Anterior cingulate cortex (tissue), 58 donors: ENCODE results near the gene THRSP.
"Not testable (repeated sequence)": the region's sequence is repeated elsewhere in the genome, so short reads cannot be mapped to it uniquely, and the experiment has no call there.

Experiments
- DNase-seq, 58 donors: peaks; one replicate each; lab custom pipeline; 2025; lab: John Stamatoyannopoulos, UW

The THRSP gene

DNA sequence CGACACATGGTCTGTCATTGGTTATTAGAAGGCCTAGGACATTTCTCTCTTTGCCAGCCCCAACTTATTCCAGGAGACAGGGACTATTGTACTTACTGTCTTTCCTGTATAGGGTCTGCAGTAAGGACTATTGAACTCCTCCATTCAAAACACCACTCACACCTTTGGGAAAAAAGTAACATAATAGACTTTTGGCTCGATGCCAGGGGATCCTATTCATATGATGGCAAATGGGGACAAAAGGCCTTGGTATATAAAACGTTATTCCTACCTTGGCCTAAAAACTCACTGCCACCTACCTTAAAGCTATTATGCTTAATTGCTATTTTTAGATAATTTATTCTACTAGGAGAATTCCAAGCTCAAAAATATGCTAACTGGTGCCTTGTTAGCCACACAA is 22.3 kb downstream of the THRSP start:
- no peak for DNase-seq

GRCh38 chr11:78086521-78087074 is 22.9 kb downstream of the THRSP start:
- DNase-seq, result not testable (repeated sequence)

DNA sequence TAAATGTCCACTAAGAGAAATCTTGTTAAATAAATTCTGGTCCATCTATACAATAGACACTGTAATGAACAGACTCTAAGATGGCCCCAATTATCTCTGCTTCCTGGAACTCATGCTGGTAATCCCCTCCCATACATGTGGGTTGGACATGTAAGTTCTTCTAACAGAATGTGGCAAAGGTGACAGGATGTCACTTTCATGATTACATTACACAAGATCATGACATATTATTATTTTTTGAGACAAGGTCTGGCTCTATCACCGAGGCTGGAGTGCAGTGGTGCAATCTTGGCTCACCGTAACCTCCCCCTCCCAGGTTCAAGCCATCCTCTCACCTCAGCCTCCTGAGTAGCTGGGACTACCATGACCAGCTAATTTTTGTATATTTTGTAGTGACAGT is 30.6 kb downstream of the THRSP start:
- no peak for DNase-seq

- no peak for DNase-seq
Measured at GRCh38 chr11:78097666-78098385, 34.2 kb downstream of the THRSP start.

- no peak for DNase-seq
Measured at GRCh38 chr11:78099666-78100065, 36.0 kb downstream of the THRSP start.

- DNase-seq, result peak in 1 of 58 donors; percentile 41
Measured at GRCh38 chr11:78100261-78100660, 36.6 kb downstream of the THRSP start.

GRCh38 chr11:78100676-78101472 is 37.2 kb downstream of the THRSP start:
- peak in 25 of 58 donors; percentile 2 to 59 (median 13) for DNase-seq

DNA sequence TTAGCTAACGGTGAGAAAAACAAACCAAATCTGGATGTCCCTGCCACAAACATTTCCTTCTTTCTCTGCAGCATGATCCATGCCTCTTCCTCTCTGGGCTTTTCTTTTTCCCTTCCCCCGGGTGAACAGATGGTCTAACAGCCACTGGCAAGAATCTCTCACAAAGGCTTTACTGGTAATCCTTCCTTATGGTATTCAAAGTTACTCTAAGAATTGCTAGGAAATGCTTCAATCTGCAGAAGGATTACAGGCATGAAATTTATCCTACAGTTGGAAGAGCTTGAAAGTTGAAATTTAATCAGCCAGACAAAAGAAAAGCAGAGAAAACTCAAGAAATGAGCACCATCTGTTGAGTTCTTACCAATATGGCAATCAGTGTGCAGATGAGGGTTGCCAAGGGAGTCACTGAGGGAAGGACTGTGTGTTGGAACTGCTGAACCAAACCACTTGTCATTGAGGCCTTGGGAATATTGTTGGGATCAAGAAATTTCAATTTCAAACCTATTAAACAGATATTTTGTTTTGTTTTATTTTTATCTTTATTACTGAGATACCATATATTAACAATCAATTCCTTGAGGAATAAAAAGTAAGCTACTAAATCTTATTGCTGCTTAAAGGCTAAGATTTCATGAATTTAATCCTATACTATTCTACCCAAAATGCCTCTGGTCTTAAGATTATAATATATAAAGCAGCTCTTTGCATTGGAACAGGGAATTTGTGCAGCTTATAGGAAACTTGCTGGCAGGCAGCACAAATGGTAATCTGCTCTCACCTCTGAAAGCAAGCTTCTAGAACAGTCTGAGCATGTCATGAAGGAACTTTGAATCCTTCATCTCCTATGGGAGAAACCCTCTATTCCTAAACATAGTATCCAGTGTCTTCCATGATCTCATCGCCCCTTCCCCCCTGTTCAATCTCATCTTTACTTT is 45.7 kb downstream of the THRSP start:
- DNase-seq, result peak in 15 of 58 donors; percentile 2 to 59 (median 18)

DNA sequence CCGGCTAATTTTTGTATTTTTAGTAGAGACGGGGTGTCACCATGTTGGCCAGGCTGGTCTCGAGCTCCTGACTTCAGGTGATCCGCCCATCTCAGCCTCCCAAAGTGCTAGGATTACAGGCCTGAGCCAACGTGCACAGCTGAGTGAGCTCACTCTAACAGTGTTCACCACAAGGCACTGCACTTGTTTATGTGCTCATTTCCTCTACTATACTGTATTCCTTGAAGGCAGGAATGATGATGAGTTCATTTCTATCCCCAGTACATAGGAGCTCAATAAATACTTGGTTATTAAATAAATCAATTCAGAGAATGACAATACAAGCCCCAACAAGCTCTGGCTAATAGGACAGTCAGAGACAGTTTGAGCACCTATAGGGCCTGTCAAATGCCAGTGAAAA is 46.7 kb downstream of the THRSP start:
- DNase-seq, result no peak

DNA sequence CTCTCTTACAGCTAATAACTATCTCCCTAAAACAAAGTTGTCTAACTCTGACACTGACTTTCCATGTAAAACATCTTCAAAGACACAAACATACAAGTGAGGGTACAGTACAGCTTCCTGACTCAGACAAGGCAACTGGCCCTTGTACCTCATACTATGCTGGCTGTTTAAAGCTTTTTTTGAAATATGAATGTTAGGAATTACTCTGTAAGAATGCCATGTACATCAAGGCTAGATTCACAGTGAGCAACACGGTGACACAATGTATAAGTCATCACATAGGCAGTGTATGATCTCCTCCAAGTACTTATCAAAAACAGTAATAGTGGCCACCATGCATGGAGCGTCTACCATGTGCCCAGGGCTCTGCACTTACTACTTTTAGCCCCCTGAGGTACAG is 47.2 kb downstream of the THRSP start:
- no peak for DNase-seq

DNA sequence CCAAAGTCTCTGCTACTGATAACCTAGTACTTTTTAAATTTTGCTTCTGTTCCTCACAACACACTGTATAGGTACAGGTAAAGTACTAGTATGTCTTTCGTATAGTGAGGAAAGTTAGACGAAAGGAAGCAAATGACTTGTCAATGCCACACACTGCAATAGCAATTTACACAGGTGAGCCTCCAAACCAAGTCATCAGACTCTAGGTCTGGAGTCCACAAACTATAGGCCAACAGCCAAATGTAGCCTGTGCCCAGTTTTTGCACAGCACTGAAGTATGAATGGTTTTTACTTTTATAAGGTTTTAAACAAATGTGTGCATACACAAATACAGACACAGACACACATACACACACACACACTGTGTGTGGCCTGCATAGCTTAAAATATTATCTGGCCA is 47.6 kb downstream of the THRSP start:
- no peak for DNase-seq

DNA sequence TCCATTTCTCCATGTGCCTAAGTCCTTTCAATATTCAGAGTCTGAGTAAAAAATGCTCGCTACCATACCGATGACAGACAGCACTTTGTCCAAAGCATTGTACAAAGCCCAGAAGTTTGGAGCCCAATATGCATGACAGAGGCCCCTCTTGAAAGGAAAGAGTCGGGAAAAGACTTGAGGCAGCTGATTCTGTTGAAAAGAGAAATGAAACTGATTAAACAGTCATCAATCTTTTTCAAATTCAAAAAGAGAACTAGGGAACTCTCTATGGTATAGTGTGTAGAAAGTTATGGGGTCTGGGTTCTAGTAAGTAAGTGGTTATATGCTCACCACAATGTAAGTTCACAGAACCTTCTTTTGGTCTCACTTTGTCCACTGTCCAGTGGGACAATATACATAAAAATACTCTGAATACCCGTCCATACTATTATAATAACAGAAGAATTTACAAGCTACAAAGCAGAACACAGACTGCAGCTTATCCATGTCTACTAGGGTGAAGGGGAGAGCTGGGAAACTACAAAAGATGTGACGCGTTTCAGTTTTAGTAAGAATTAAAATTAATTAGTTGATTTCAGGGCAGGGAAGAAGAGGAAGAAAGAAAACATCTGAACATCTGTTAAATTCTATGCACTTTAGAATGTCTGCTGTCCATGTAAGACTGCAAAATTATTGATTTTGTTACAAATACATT is 49.1 kb downstream of the THRSP start:
- no peak for DNase-seq
